GM18951 (cell line): ENCODE data around the gene TASOR.

ENCODE experiments used
- POLR2A ChIP-seq: IDR thresholded peaks from 4 replicates; pipeline ENCODE4 v1.6.1; 2011; ENCODE audit warnings: mild to moderate bottlenecking; ENCODE audit not compliant: insufficient read length, insufficient read depth; ENCODE audit errors: extremely low read depth
- in situ Hi-C: fragments of 300-500 bp; cut with MboI; formaldehyde crosslinking; loops from one replicate; pipeline ENCODE4 v1.12.0; 2022; ENCODE audit warnings: low sequenced_read_pairs, mixed read lengths, inconsistent platforms; ENCODE audit not compliant: unreplicated experiment

TASOR gene

DNA sequence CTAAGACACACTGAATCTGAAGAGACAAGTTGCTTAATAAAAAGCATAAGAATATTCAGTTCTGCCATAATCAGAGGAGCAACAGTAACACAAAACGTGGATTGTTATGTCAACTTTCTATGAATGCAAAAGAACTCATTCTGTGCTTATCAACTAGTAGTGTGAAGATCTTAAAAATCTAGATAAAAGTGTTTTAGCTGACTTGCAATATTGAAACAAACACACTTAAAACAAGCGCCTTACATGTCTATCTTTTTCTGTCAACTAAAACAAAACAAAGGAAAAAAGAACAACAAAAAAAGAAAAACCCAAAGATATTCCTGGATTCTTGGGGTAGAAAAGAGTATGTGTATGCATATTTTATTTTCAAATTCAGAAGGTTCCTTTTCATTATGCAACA is 37.7 kb downstream of the TASOR start:
- in situ Hi-C loops = no loop called here
- TF ChIP-seq POLR2A = no peak

GRCh38 chr3:56633602-56634535 is 49.2 kb downstream of the TASOR start:
- no peak for TF ChIP-seq POLR2A
- in situ Hi-C loops = no loop called here
